ENCODE results near the gene RDH13.

DNA sequence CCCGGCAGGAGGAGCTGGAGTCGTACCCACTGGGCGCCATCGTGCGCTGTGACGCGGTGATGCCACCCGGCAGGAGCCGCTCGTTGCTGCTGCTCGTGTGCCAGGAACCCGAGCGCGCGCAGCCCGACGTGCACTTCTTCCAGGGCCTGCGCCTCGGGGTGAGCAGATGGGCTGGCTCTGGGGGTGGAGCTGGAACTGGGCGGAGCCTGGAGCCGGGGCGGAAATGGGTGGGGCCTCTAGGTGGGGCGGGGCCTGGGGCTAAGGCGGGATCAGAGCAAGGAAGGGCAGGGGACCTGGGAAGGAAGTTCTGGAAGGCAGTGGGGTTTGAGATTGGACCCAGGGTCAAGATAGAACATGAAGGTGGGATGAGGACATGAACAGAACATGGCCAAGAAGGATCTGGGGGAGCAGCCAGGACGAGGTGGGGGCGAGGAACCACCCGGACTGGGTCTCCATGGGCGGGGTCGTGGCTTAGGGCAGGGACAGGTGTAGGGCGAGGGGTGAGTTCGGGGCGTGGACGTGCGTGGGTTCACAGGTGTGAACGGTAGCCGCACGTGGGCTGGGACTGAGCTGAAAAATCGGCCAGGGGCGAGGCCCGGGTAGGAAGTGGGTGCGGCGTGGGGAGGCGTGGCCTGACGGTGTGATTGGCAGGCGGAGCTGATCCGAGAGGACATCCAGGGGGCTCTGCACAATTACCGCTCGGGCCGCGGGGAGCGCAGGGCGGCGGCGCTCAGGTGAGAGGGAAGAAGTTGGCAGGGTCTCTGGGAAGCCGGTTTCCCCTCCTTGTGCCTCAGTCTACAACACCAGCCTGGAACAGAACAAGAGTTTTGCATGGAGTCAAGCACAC is 17.4 kb upstream of the RDH13 start:
- TF ChIP-seq ZNF341 (tag by site-specific recombination; IDR thresholded peaks at IDR 0.05; ENCODE audit: low read depth) (no peak), PRDM4 (tag by site-specific recombination; IDR thresholded peaks at IDR 0.05) (no peak), ZNF513 (tag by site-specific recombination; IDR thresholded peaks at IDR 0.05) (no peak), ZFHX2 (tag by site-specific recombination; conservative IDR thresholded peaks at IDR 0.05) (peak; percentile 68)
